Stimulated activated CD4-positive, alpha-beta T cell treated with anti-CD3 and anti-CD28 coated beads, TNF-alpha, amount 100 ng/mL, for 48 hours (primary cell): ENCODE results near the gene METTL25.

Experiments
- DNase-seq, 3 donors: peaks; one replicate each; pipeline ENCODE4 v3.0.0-alpha.2; 2020; ENCODE audit warnings: low read depth in 3 of 3

Gene METTL25

DNA sequence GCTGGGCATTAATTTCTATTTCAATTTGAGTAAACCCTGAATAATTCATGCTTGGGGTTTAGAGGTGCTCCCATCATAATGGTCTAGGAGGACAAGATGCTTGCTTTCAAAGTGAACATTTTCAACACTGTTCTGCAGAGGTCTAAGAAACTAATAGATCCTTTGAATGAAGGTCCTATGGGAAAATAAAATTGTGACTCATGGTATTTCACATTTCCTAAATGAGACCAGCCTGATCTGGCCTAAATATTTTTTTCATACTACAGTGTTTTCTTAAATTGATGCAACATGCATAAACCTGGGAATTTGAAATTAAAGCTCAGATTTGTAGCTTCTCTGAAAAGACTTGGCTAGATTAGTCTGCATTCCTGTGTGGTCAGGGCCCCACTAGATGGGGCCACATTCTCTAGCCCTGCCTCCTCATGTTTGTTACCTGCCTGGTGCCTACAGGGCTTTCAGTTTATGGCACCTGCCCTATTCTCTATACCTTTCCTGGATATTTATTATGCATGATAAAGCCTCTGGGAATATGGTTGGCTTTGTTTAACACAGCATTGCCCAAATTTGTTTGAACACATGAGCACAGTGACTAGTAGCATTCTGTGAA is 112.7 kb downstream of the METTL25 start:
- no peak for DNase-seq

DNA sequence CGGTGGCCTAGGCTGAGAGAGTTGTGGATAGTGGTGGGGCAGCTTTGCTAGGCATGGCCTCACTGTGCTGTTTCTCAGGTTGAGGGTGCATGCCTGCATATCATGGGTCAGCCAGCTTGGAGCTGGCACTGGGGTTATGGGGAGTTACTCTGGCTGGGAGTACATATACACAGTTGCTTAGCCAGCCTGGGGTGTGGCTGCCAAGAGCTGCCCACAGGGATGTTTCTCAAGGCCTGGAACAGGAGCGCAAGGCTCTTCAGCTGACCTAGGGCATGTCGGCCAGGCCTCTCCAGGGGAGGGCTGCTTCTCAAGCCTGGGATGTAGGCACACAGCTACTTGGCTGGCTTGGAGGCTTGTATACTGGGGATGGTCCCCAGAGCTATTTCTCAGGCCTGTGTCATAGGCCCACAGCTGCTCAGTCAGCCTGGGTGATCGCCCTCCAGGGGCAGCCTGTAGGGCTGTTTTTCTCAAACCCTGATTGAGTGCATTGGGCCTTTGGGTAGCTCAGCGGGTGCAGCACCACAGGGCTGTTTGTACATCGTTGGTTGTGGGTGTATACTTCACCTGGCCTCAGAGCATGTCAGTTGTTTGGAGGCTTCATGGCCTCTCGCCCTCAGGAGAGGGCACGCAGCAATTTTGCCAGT is 114.9 kb downstream of the METTL25 start:
- DNase-seq: no peak

DNA sequence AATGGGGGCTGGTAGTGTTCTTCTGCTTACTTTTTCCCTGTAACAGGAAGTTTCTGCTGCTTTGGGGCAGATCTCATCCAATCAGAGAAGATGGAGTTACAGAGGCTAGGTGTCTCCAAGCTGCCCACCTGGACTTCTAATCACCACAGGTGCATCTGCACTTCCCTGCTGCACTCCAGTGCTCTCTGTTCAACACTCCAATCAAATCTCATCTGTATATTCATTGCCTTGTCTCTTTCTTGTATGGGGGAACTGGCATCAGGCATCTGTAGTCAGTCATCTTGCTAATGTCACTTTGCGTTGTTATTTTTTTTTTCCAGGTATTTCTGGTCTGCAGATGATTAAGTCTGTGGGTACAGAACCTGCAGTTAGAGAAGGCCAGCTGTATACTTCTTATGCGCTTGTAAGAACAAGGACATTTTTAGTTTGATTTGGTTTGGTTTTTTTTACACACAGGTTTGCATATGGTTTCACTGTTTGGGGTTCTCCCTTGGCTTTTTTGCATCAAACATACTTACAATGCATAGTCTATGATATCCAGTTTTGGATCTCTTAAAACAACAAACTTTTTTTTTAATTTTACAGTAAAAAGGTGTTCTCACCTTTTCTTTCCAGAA is 116.0 kb downstream of the METTL25 start:
- no peak for DNase-seq

DNA sequence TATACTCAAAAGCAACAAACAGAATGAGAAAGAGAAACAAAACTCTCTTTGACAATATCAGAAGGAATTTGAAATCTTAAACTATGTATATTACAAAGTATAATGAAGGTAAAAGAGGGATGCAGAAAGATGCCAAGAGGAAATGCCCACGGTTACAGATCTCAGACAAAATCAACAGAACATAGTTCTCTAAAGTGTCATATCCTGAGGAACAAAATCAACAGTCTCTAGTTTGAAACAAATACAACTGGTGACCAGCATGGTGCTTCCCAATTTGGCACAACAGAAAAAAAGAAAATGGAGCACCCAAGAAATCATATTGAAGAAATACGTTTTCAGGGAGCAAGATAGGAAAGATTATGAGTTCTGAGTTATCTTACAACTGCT is 116.5 kb downstream of the METTL25 start:
- no peak for DNase-seq

DNA sequence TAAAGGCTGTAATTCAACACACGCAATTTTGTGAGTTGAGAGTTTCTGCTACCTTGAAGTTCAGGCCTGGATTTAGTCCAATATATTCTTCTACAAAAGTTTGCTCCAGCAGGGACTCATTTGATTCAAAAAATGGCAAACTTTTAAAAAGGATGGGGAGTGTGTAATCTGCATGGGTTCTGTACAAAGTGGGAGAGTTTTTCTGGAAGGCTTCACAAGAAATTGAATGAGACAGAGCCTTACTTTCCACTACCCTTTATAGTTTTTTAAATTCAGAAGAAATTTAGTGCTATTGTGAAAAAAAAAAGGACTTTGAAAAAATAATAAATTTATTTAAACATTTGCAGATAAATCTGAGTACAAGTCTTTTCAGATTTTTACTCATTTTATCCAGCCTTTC is 116.9 kb downstream of the METTL25 start:
- DNase-seq: no peak

DNA sequence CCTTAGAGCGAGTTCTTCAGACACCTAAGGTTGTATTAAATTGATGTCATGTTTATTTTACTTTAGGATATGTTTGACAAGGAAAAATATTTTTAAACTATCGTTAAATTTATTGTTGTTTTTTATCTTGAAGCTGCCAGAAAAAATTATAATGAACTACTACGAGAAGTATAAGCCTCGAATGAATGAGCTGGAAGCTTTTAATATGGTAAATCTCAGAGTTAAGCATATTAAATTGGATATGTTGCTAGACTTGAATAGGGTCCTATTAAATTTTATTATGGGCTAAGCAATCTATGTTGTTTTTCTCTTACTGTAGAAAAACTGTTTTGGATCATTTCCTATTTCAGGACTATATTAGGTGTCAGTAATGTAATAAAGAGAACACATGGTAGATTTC is 118.2 kb downstream of the METTL25 start:
- DNase-seq: no peak

DNA sequence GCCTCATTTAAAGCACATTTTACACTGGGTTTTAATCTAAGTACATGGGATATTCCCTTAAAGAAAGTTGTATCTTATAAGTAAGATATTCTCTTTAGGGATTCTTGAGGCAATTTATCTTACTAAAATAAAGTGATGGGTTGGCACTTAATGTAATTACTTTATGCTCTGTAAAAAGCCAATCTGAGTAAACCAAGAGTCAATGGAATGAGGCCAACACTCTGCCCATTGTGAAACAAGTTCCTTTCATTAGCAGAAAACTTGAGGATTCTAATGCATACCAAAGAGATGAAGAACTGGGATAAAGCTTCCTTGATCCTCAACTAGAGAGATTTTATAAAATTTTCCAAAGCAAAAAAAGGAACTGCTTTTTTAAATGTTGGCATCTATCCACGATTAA is 121.2 kb downstream of the METTL25 start:
- no peak for DNase-seq

DNA sequence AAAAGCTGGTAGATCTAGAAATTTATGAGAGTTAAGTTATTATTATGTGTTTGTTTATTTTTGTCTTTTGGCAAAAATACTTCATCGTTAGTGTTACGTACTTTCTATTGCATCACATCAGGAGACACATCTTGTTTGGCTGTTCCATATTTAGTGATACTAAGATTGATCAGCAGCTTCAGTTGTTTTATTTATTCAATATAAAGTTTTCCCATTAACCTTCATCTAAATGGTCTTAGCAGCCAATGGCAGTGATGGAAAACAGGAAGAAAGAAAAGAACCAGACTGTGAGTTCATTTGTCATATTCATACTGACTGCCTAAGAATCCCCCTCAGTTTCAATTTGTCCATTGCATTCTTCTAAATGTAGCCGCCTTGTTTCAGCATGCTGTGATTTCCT is 122.3 kb downstream of the METTL25 start:
- DNase-seq: no peak

DNA sequence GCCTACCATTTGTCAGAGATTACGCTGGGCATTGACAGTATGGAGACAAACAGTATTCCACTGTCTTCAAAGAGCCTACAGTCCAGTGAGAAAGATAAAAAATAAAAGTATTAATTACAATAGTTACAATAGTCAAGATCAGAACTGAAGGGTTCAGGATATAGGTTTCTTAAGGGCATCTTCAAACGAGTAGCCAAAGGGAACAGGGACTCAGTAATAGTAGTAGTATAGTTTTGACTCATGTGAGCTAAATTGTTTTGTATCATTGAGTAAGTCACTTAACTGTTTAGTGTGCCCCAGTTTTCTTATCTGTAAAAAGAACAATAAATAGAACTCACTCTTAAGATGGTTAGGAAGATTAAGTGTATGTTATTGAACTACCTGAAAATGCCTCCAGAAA is 123.6 kb downstream of the METTL25 start:
- DNase-seq: no peak

DNA sequence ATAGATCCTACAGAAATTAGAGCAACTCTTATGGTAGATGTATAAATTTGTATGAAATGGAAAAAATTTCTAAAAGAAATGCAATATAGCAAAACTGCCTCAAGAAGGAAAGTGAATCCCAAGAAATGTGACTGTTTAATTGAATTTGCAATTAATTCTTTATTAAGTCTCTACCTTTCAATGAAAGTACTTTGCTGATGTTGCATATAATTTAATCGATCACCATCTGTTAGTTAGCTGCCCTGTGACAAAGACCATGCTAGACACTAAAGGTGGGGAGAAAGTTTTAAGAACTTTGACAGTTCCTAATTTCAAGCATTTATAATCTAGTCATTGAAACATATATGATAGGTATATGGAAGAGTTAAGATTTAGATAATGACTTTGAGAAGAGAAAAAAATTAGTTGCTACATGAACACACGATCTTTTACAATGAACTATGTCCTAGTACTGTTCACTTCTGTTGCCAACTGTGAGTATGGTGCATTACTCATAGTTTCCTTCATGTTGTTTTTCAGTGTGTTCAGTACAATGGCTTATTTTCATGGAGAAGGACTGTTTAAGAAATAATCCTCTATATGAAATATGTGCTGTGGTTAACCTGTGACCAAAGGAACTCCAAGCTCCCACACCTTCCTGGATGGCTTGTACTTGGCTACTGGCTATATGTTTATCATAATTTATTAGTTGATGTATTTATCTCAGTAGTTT is 128.4 kb downstream of the METTL25 start:
- no peak for DNase-seq

DNA sequence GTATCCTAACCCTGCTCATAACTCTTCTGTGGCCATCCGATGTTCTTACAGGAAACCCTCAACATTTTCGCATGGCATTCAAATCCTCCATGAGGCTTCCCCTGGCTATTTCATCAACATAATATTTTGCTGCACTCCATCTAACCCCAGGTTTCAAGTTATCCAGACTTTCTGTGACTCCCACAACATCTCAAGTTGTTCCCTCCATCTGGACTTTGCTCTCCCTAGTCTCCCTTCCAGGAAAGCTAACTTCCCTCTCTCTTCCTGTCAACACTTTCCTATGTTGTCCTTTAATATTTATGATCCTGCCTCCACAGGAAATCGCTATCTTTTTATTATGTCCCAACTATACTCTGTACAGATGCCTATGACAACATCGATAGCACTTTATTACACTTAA is 146.1 kb downstream of the METTL25 start:
- DNase-seq: no peak

DNA sequence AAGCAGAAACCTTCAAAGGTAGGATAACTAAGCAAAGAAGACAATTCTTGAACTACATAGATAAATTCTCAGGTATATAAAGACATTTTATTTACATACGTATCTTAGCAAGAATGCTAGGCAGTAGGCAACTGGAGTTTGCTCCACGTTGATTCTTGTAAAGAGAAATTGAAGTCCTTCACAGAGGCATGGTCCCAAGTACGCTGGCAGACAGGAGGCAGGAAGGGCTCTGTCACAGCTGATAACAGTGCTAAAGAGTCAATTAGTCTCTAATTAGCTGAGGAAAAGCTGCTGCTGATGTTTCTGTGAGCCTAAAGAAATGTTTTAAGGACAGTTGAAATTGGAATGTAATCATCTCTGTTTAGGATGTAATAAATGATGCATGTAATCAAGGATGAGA is 146.8 kb downstream of the METTL25 start:
- DNase-seq: no peak

DNA sequence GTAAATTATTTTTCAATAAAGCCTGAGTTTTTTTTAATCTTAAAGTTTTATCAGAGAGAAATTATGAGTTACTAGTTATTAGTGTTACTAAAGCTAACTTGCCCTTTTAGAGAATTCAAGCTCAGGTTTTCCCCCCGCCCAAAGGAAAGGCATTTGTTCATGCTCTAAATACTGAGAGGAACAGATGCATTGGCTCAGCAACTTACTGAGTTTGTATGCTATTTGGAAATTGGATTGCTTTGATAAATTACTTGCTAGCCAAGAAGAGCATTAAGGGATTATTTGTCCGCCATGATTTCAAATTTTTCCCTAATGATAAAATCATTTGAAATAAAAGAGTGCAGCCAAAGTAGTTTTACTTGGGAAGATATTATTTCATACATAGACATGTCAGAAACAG is 149.4 kb downstream of the METTL25 start:
- DNase-seq: no peak

DNA sequence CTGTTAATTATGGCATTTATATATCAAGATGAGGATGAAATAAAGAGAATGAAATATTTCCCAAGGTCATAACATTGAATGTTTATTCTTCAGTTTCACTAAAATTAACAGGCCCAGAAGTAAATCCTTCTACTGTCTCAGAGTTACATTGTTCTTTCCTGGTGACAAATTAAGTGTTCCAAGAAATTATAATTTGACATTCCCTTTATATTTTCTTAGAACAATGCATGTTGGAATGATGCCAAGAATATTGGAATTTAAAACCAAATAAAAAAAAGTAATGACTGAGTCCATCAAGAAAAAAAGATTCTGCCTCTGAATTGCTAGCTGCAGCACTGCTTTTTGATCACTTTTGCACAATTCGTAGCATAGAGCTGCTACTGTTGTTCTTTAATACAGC is 152.1 kb downstream of the METTL25 start:
- no peak for DNase-seq

DNA sequence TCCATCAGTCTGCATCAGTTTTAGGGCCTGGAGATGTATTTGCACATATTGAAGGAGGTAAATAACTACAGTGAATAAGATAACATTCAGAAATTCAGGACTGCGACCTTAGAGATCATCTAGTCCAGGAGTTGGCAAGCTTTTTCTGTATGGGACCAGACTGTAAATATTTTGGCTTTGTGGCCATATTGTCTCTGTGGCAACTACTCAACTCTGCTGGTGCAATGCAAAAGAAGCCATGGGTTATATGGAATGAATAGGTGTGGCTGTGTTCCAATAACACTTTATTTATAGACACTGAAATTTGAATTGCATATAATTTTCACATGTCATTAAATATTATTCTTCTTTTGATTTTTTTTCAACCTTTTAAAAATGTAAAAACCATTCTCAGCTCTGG is 156.6 kb downstream of the METTL25 start:
- DNase-seq: no peak

DNA sequence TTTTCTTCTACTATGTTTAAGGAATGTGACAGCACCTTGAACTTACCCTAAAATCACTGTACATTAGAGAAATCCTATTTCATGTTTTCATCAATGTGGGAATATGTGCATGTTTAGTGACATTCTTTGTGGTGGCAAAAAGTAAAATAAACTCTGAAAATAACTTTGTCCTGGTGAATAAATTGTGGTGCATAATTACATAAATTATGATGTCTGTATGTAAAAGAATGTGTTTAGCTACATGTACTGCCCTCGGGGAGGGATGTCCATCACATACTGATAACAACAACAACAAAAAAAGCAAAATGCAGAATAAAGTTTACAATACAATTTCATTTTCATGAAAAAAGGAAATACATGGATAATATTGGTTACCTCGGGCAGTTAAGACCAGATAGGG is 157.3 kb downstream of the METTL25 start:
- no peak for DNase-seq

DNA sequence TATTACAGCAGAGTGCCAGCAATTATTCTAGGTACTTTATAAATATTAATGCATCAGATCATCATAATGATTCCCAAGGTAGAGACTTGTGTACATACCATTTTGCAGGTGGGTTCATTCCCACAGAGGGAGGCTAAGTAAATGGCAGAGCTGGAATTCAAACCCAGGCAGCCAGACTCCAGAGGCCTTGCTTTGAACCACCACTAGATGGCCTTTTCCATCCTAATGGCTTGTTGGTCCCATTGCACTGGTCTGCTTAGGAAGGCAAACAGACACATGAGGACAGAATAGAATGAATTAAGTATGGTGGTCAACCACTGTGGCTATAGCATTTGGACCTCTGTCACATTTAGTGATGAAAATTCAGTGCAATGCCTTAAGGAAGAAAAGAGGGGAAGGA is 158.7 kb downstream of the METTL25 start:
- no peak for DNase-seq

DNA sequence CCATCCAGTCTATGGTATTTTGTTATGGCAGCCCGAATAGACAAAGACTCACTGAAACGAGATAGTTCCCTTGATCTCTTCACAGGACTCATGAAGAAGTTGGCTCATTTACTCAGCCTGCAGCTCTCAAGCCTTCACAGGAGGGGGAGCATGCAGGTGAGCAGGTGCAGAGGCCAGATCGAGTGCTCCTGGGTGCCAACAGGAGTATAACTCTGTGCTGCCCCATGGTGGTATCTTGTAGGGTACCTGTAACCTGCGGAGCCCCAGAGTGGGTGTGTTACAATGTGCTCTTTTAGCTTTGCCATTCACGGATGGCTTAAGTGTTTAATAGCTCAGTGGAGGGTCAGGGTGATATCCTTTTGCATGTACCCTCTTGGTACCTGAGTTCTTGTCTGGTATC is 159.5 kb downstream of the METTL25 start:
- no peak for DNase-seq

DNA sequence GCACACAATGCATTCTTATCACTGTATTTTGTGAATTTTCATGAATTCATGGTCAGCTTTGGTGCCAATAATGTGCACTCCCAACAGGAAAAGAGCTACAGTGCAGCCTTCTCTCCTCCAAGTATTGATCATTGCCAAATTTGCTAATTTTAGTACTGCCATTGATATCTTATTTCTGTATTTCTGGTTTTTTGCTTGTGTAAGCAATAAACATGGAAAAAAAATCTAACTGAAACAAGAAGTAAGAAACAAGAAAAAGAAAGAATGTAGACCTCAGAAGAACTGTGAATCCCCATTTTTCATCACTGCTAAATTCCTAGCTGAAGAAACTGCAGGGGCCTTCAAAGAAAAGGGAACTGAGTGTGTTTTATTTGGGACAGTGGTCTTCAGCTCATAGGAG is 161.2 kb downstream of the METTL25 start:
- no peak for DNase-seq

DNA sequence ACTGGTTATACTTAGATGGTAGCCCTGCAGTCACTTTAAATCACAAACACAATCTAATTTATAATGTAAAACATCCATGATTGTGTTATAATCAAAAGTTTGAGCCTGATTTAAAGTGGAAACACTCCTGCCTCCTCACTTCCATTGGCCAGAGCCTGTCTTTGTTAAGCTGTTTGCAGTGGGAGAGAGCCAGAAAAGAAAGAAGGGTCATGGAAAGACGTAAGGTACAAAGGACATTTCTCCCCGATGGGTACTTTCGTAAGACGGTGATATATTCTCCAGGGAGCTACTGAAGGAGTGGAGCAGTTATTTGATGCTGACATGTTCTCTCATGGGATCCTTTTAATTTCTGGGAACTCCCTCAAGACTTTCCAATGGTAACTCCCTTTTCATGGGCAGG is 164.0 kb downstream of the METTL25 start:
- no peak for DNase-seq

DNA sequence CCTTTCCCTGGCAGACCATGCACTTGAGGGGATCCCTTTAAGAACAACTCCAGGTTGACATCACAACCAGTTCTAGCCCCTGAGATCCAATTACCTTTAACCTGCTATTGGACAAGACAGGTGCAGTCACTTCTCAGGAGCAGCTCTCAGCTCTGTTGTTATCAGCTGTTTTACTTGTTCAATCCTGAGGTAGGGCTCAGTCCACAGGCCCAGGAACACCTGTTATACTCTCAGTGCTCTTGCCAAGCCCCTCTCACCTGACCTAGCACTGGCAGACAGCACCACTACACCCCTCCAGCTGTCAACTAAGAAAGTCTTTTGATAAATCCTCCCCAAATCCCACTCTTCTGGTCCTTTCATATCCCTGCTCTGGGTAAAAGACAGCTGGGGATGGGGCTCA is 164.4 kb downstream of the METTL25 start:
- DNase-seq: no peak

DNA sequence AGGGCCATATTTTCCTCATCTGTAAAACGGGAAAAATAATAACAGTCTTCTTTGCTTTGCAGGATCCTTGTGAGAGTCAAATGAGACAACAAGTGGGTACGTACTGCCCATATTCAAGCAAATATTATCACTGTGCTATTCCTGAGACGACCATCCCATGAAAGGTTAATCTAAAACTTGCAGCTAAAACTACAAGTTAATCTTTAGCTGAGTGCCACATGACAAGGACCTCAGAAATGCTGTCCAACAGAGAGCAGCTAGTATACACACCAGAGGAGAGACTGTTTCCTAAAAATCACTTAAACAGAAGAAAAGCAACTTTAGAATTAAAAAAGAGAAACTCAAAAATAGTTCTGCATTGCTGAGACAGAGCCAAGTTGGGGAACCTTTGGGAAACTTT is 165.7 kb downstream of the METTL25 start:
- DNase-seq: no peak

DNA sequence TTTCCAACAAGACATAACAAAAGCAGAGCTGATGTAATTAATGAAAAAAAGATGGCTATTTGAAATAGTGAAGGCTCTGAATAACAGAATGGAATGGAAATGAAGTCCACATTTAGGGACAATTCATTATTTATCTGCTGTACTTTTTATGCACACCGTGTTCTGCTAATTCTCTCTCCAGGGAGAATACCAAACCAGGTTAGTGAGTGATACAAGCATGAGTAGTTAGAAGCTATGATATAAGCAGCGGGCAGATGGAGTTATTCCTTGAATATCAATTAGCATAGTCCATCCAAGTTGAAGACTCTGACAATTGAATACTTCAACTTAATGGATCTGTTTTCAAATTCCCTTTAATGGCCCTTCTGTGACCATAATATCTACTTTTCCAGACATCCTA is 166.3 kb downstream of the METTL25 start:
- DNase-seq: no peak
